ENCODE data around the gene PAX7.
"Not testable (repeated sequence)": the region's sequence is repeated elsewhere in the genome, so short reads cannot be mapped to it uniquely, and the experiment has no call there.

- not testable (repeated sequence) for TF ChIP-seq REST, CTCF, RFX5 (IDR thresholded peaks at IDR 0.05)
Observed at GRCh38 chr1:18694289-18694688, 63.6 kb downstream of the PAX7 start.
